Keratinocyte (primary cell): ENCODE data around the gene UBR3.

Source experiments
- EZH2 ChIP-seq: IDR thresholded peaks from one replicate; pipeline ENCODE4 v1.6.1; 2012; ENCODE audit warnings: inconsistent platforms, mild to moderate bottlenecking, low read length, moderate library complexity
- TF ChIP-seq, protein P1 (sequence below), 3 experiments: IDR thresholded peaks in 1 of 3; conservative IDR thresholded peaks in 1 of 3; optimal IDR thresholded peaks in 1 of 3; 2 replicates in 2 of 3; 3 replicates in 1 of 3; pipeline versions ENCODE3 to v1.5.1; 2011; ENCODE audit warnings: low read length in 3 of 3, mild to moderate bottlenecking in 3 of 3, moderate library complexity in 2 of 3, control low read depth in 1 of 3, inconsistent platforms in 1 of 3; ENCODE audit not compliant: insufficient read depth in 2 of 3; ENCODE audit errors: extremely low read depth in 1 of 3

DNA sequence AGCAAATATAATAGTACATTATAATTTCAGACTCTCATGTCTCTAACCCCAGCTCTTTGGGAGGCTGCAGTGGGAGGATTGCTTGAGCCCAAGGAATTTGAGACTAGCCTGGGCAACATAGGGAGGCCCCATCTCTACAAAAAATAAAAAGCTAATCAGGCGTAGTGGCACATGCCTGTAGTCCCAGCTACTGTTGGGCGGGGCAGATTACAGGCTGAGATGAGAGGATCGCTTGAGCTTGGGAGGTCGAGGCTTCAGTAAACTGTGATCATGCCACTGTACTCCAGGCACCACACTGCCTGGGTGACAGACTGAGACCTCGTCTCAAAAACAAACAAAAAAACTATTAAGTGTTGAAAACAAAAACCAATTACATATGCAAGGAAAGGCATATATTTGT is 227.7 kb downstream of the UBR3 start:
- TF ChIP-seq, protein P1, sequence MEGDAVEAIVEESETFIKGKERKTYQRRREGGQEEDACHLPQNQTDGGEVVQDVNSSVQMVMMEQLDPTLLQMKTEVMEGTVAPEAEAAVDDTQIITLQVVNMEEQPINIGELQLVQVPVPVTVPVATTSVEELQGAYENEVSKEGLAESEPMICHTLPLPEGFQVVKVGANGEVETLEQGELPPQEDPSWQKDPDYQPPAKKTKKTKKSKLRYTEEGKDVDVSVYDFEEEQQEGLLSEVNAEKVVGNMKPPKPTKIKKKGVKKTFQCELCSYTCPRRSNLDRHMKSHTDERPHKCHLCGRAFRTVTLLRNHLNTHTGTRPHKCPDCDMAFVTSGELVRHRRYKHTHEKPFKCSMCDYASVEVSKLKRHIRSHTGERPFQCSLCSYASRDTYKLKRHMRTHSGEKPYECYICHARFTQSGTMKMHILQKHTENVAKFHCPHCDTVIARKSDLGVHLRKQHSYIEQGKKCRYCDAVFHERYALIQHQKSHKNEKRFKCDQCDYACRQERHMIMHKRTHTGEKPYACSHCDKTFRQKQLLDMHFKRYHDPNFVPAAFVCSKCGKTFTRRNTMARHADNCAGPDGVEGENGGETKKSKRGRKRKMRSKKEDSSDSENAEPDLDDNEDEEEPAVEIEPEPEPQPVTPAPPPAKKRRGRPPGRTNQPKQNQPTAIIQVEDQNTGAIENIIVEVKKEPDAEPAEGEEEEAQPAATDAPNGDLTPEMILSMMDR (optimal IDR thresholded peaks at IDR 0.05 in 1 of 3, IDR thresholded peaks at IDR 0.05 in 1 of 3, conservative IDR thresholded peaks at IDR 0.05 in 1 of 3; ENCODE audit: extremely low read depth in 1 of 3, insufficient read depth in 2 of 3, low read length in 3 of 3) = no peak
- TF ChIP-seq EZH2 = no peak
